Measurements from ENCODE around the gene RFC2.
"Not testable (repeated sequence)": the region's sequence is repeated elsewhere in the genome, so short reads cannot be mapped to it uniquely, and the experiment has no call there.

Gene RFC2

GRCh38 chr7:74217455-74218342, 36.5 kb downstream of the RFC2 start:
- DNase-seq (ENCODE audit: low read depth, low spot score), result no peak

- no peak for DNase-seq (ENCODE audit: low read depth, low spot score)
These were observed 37.8 kb downstream of the RFC2 start for GRCh38 chr7:74216361-74216761.

GRCh38 chr7:74215921-74216320, 38.3 kb downstream of the RFC2 start:
- DNase-seq (ENCODE audit: low read depth, low spot score), result no peak

GRCh38 chr7:74214816-74215630, 39.2 kb downstream of the RFC2 start:
- no peak for DNase-seq (ENCODE audit: low read depth, low spot score)

- no peak for DNase-seq (ENCODE audit: low read depth, low spot score)
These were observed 41.5 kb downstream of the RFC2 start for GRCh38 chr7:74212661-74213060.

GRCh38 chr7:74208241-74208640, 46.0 kb downstream of the RFC2 start:
- DNase-seq (ENCODE audit: low read depth, low spot score), result not testable (repeated sequence)

- no peak for DNase-seq (ENCODE audit: low read depth, low spot score)
These were observed 46.6 kb downstream of the RFC2 start for GRCh38 chr7:74207586-74207985.

GRCh38 chr7:74206589-74207120, 47.5 kb downstream of the RFC2 start:
- DNase-seq (ENCODE audit: low read depth, low spot score), result peak; percentile 40

- not testable (repeated sequence) for DNase-seq (ENCODE audit: low read depth, low spot score)
These were observed 48.1 kb downstream of the RFC2 start for GRCh38 chr7:74206052-74206451.

- DNase-seq (ENCODE audit: low read depth, low spot score), result no peak
These were observed 50.1 kb downstream of the RFC2 start for GRCh38 chr7:74203956-74204618.

GRCh38 chr7:74202841-74203556, 51.2 kb downstream of the RFC2 start:
- no peak for DNase-seq (ENCODE audit: low read depth, low spot score)

GRCh38 chr7:74199551-74200355, 54.4 kb downstream of the RFC2 start:
- DNase-seq (ENCODE audit: low read depth, low spot score), result no peak

GRCh38 chr7:74197449-74198124, 56.6 kb downstream of the RFC2 start:
- no peak for DNase-seq (ENCODE audit: low read depth, low spot score)

- not testable (repeated sequence) for DNase-seq (ENCODE audit: low read depth, low spot score)
These were observed 58.1 kb downstream of the RFC2 start for GRCh38 chr7:74195968-74196654.

- DNase-seq (ENCODE audit: low read depth, low spot score), result not testable (repeated sequence)
These were observed 58.9 kb downstream of the RFC2 start for GRCh38 chr7:74195139-74195860.

- no peak for DNase-seq (ENCODE audit: low read depth, low spot score)
These were observed 59.5 kb downstream of the RFC2 start for GRCh38 chr7:74194686-74195085.

GRCh38 chr7:74193913-74194312, 60.3 kb downstream of the RFC2 start:
- DNase-seq (ENCODE audit: low read depth, low spot score), result no peak

- no peak for DNase-seq (ENCODE audit: low read depth, low spot score)
These were observed 61.1 kb downstream of the RFC2 start for GRCh38 chr7:74193054-74193453.

All from brain pericyte (primary cell).